ENCODE measurements around the gene PISD.

The PISD gene

GRCh38 chr22:31605851-31606585, 56.0 kb downstream of the PISD start:
- Histone ChIP-seq H3K27me3 (no peaks in the 10 kb centered on the region), H3K4me3 (ENCODE audit: low read depth in 1 of 2, low read length in 1 of 2) (no peak overlapping the region), H3K4me1 (ENCODE audit: control insufficient read depth in 1 of 2, insufficient read depth in 1 of 2, low read depth in 1 of 2, low read length in 1 of 2) (no peaks in the 10 kb centered on the region), H3K36me3 (peaks cover 83% of the 10 kb centered on the region), H3K9me3 (no peaks in the 10 kb centered on the region), H3K27ac (no peak overlapping the region)
- TF ChIP-seq CTCF (IDR thresholded peaks at IDR 0.05), result no peak

GRCh38 chr22:31604746-31605705, 57.0 kb downstream of the PISD start:
- Histone ChIP-seq H3K27ac (no peak overlapping the region), H3K4me1 (ENCODE audit: control insufficient read depth in 1 of 2, insufficient read depth in 1 of 2, low read depth in 1 of 2, low read length in 1 of 2) (no peaks in the 10 kb centered on the region), H3K9me3 (no peaks in the 10 kb centered on the region), H3K4me3 (ENCODE audit: low read depth in 1 of 2, low read length in 1 of 2) (no peak overlapping the region), H3K36me3 (peaks cover 73% of the 10 kb centered on the region), H3K27me3 (no peaks in the 10 kb centered on the region)
- no peak for TF ChIP-seq CTCF (IDR thresholded peaks at IDR 0.05)

- Histone ChIP-seq H3K4me3 (ENCODE audit: low read depth in 1 of 2, low read length in 1 of 2) (no peak overlapping the region), H3K27ac (no peak overlapping the region), H3K36me3 (peaks cover 65% of the 10 kb centered on the region), H3K9me3 (no peaks in the 10 kb centered on the region), H3K4me1 (ENCODE audit: control insufficient read depth in 1 of 2, insufficient read depth in 1 of 2, low read depth in 1 of 2, low read length in 1 of 2) (no peaks in the 10 kb centered on the region), H3K27me3 (no peaks in the 10 kb centered on the region)
- TF ChIP-seq CTCF (IDR thresholded peaks at IDR 0.05), result no peak
Observed at GRCh38 chr22:31604137-31604705, 57.8 kb downstream of the PISD start.

GRCh38 chr22:31603574-31603973, 58.4 kb downstream of the PISD start:
- no peak overlapping the region for H3K27ac ChIP-seq
- no peaks in the 10 kb centered on the region for H3K4me1 ChIP-seq (ENCODE audit: control insufficient read depth in 1 of 2, insufficient read depth in 1 of 2, low read depth in 1 of 2, low read length in 1 of 2)
- H3K4me3 ChIP-seq (ENCODE audit: low read depth in 1 of 2, low read length in 1 of 2), result no peak overlapping the region
- no peaks in the 10 kb centered on the region for H3K9me3 ChIP-seq
- peaks cover 59% of the 10 kb centered on the region for H3K36me3 ChIP-seq
- no peak for TF ChIP-seq CTCF (IDR thresholded peaks at IDR 0.05)
- H3K27me3 ChIP-seq, result no peaks in the 10 kb centered on the region

- H3K4me1 ChIP-seq (ENCODE audit: control insufficient read depth in 1 of 2, insufficient read depth in 1 of 2, low read depth in 1 of 2, low read length in 1 of 2), result no peaks in the 10 kb centered on the region
- no peak overlapping the region for H3K4me3 ChIP-seq (ENCODE audit: low read depth in 1 of 2, low read length in 1 of 2)
- TF ChIP-seq CTCF (IDR thresholded peaks at IDR 0.05), result no peak
Observed at GRCh38 chr22:31603081-31603525, 58.9 kb downstream of the PISD start.

More at GRCh38 chr22:31603081-31603525, 58.9 kb downstream of the PISD start:
- no peaks in the 10 kb centered on the region for H3K27me3 ChIP-seq
- no peak overlapping the region for H3K27ac ChIP-seq
- peaks cover 55% of the 10 kb centered on the region for H3K36me3 ChIP-seq
- H3K9me3 ChIP-seq, result no peaks in the 10 kb centered on the region

All from neutrophil (primary cell).